Subcutaneous abdominal adipose tissue (tissue), 5 donors: ENCODE results near the gene BNC1.

ENCODE experiments used
- H3K27ac ChIP-seq: one replicate; pipeline ENCODE4 v1.7.0; 2013; ENCODE audit warnings: low read depth, mild to moderate bottlenecking, inconsistent platforms, low read length, moderate library complexity
- H3K27me3 ChIP-seq, 5 donors: one replicate each; pipeline ENCODE4 v1.7.0; 2013; ENCODE audit warnings: low read length in 5 of 5, inconsistent platforms in 1 of 5; ENCODE audit not compliant: control insufficient read depth in 5 of 5, insufficient read depth in 4 of 5
- H3K36me3 ChIP-seq, 5 donors: one replicate each; pipeline ENCODE4 v1.7.0; 2013; ENCODE audit warnings: low read length in 5 of 5; ENCODE audit not compliant: control insufficient read depth in 5 of 5, insufficient read depth in 5 of 5
- H3K4me1 ChIP-seq, 5 donors: one replicate each; pipeline ENCODE4 v1.7.0; 2013; ENCODE audit warnings: low read length in 5 of 5, mild to moderate bottlenecking in 3 of 5, moderate library complexity in 1 of 5; ENCODE audit not compliant: control insufficient read depth in 5 of 5, insufficient read depth in 5 of 5
- H3K4me3 ChIP-seq, 5 donors: one replicate each; pipeline ENCODE4 v1.7.0; 2013; ENCODE audit warnings: low read length in 5 of 5, low read depth in 1 of 5
- H3K9ac ChIP-seq, 5 donors: one replicate each; pipeline ENCODE4 v1.7.0; 2013; ENCODE audit warnings: low read length in 5 of 5, mild to moderate bottlenecking in 4 of 5, moderate library complexity in 3 of 5
- H3K9me3 ChIP-seq, 5 donors: one replicate each; pipeline ENCODE4 v1.7.0; 2013; ENCODE audit warnings: low read length in 5 of 5; ENCODE audit not compliant: control insufficient read depth in 5 of 5
- donor health status: healthy.
- donor health status: healthy.
- donor health status: healthy.
- donor health status: healthy.
- donor health status: healthy.

The BNC1 gene

GRCh38 chr15:83299462-83299861, 15.0 kb upstream of the BNC1 start:
- H3K9me3 ChIP-seq = peaks cover 0 to 2% (median 0%) of the 10 kb centered on the region in 5 donors
- no peaks in the 10 kb centered on the region for H3K36me3 ChIP-seq
- no peaks in the 10 kb centered on the region for H3K4me1 ChIP-seq
- H3K4me3 ChIP-seq = no peak overlapping the region
- peaks cover 3 to 9% (median 5%) of the 10 kb centered on the region in 5 donors for H3K27me3 ChIP-seq
- H3K9ac ChIP-seq = no peak overlapping the region
- no peak overlapping the region for H3K27ac ChIP-seq

- Histone ChIP-seq H3K9ac (no peak overlapping the region), H3K4me3 (no peak overlapping the region), H3K36me3 (no peaks in the 10 kb centered on the region), H3K4me1 (no peaks in the 10 kb centered on the region), H3K9me3 (no peaks in the 10 kb centered on the region), H3K27ac (no peak overlapping the region), H3K27me3 (peaks cover 0 to 6% (median 3%) of the 10 kb centered on the region in 5 donors)
Measured at GRCh38 chr15:83295417-83295816, 11.0 kb upstream of the BNC1 start.

GRCh38 chr15:83293201-83293600, 8.7 kb upstream of the BNC1 start:
- no peak overlapping the region for H3K9ac ChIP-seq
- no peak overlapping the region for H3K27ac ChIP-seq
- H3K9me3 ChIP-seq = no peaks in the 10 kb centered on the region
- peaks cover 0 to 6% (median 3%) of the 10 kb centered on the region in 5 donors for H3K27me3 ChIP-seq
- H3K36me3 ChIP-seq = no peaks in the 10 kb centered on the region
- no peaks in the 10 kb centered on the region for H3K4me1 ChIP-seq
- no peak overlapping the region for H3K4me3 ChIP-seq

GRCh38 chr15:83292317-83292716, 7.9 kb upstream of the BNC1 start:
- Histone ChIP-seq H3K4me3 (no peak overlapping the region), H3K27me3 (peaks cover 0 to 6% (median 3%) of the 10 kb centered on the region in 5 donors), H3K9me3 (no peaks in the 10 kb centered on the region)

GRCh38 chr15:83290236-83290635, 5.8 kb upstream of the BNC1 start:
- Histone ChIP-seq H3K9me3 (no peaks in the 10 kb centered on the region), H3K36me3 (no peaks in the 10 kb centered on the region), H3K4me1 (no peaks in the 10 kb centered on the region), H3K9ac (no peak overlapping the region), H3K4me3 (no peak overlapping the region), H3K27me3 (peaks cover 0 to 13% (median 9%) of the 10 kb centered on the region in 5 donors), H3K27ac (no peak overlapping the region)

More at GRCh38 chr15:83292317-83292716, 7.9 kb upstream of the BNC1 start:
- Histone ChIP-seq H3K36me3 (no peaks in the 10 kb centered on the region), H3K9ac (no peak overlapping the region), H3K27ac (no peak overlapping the region), H3K4me1 (no peaks in the 10 kb centered on the region)

GRCh38 chr15:83289160-83289559, 4.7 kb upstream of the BNC1 start:
- H3K27me3 ChIP-seq = peaks cover 5 to 16% (median 15%) of the 10 kb centered on the region in 5 donors

GRCh38 chr15:83288381-83288801, 3.9 kb upstream of the BNC1 start:
- no peaks in the 10 kb centered on the region for H3K36me3 ChIP-seq
- H3K9ac ChIP-seq = no peak overlapping the region
- H3K4me3 ChIP-seq = no peak overlapping the region
- H3K4me1 ChIP-seq = peaks cover 0 to 13% (median 8%) of the 10 kb centered on the region in 5 donors
- H3K27me3 ChIP-seq = peaks cover 9 to 23% (median 22%) of the 10 kb centered on the region in 5 donors
- H3K27ac ChIP-seq = no peak overlapping the region
- no peaks in the 10 kb centered on the region for H3K9me3 ChIP-seq

More at GRCh38 chr15:83289160-83289559, 4.7 kb upstream of the BNC1 start:
- H3K9me3 ChIP-seq = no peaks in the 10 kb centered on the region
- H3K4me1 ChIP-seq = peaks cover 0 to 5% (median 0%) of the 10 kb centered on the region in 5 donors
- no peak overlapping the region for H3K4me3 ChIP-seq
- no peaks in the 10 kb centered on the region for H3K36me3 ChIP-seq
- no peak overlapping the region for H3K27ac ChIP-seq
- no peak overlapping the region for H3K9ac ChIP-seq

- Histone ChIP-seq H3K27me3 (peaks cover 10 to 30% (median 28%) of the 10 kb centered on the region in 5 donors), H3K4me1 (peaks cover 0 to 19% (median 9%) of the 10 kb centered on the region in 5 donors), H3K36me3 (no peaks in the 10 kb centered on the region), H3K9me3 (no peaks in the 10 kb centered on the region), H3K27ac (no peak overlapping the region), H3K9ac (no peak overlapping the region), H3K4me3 (no peak overlapping the region)
Measured at GRCh38 chr15:83287541-83288027, 3.1 kb upstream of the BNC1 start.

- no peak overlapping the region for H3K9ac ChIP-seq
- peaks cover 10 to 41% (median 35%) of the 10 kb centered on the region in 5 donors for H3K27me3 ChIP-seq
- no peak overlapping the region for H3K4me3 ChIP-seq
- H3K9me3 ChIP-seq = no peaks in the 10 kb centered on the region
- H3K4me1 ChIP-seq = peaks cover 0 to 19% (median 9%) of the 10 kb centered on the region in 5 donors
- H3K27ac ChIP-seq = no peak overlapping the region
- H3K36me3 ChIP-seq = no peaks in the 10 kb centered on the region
Measured at GRCh38 chr15:83285979-83286553, 1.6 kb upstream of the BNC1 start.

GRCh38 chr15:83285284-83285978, 967 bp upstream of the BNC1 start:
- Histone ChIP-seq H3K4me1 (peaks cover 0 to 19% (median 9%) of the 10 kb centered on the region in 5 donors), H3K27ac (no peak overlapping the region), H3K9me3 (no peaks in the 10 kb centered on the region), H3K9ac (no peak overlapping the region), H3K4me3 (no peak overlapping the region), H3K27me3 (peaks cover 10 to 44% (median 35%) of the 10 kb centered on the region in 5 donors), H3K36me3 (no peaks in the 10 kb centered on the region)
